ENCODE results near the gene CSRP1.

The CSRP1 gene

DNA sequence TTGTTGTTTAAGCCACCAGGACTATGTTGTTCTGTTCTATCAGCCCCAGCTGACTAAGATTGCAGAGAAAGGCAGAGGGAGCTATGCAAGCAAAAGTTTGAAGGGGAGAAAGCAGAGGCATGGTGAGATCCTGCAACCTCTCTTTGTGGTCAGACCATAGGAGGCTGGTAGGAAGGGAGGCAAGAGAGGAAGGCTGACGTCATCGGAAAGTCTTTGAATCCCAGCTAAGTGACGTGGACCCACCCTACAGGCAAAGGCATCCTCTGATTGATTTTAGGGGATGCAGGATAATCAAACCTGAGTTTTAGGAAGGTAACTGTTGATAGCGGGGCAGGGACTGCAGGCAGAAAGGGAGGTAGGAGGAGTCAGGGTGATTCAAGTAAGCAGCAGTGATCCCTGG is 62.1 kb downstream of the CSRP1 start:
- H3K9me3 Mint-ChIP-seq, result peaks cover 4% of the 10 kb centered on the region
- peaks cover 2% of the 10 kb centered on the region for H3K36me3 Mint-ChIP-seq
- no peak overlapping the region for H3K27ac Mint-ChIP-seq
- no peak overlapping the region for H3K4me3 Mint-ChIP-seq
- H3K4me1 Mint-ChIP-seq, result peaks cover 3% of the 10 kb centered on the region
- DNase-seq (ENCODE audit: low spot score in 2 of 2), result no peak
- peaks cover 14% of the 10 kb centered on the region for H3K27me3 Mint-ChIP-seq
- no peak for ATAC-seq (ENCODE audit: low read depth)

- no peak overlapping the region for H3K4me3 Mint-ChIP-seq
- H3K36me3 Mint-ChIP-seq, result peaks cover 2% of the 10 kb centered on the region
- peaks cover 3% of the 10 kb centered on the region for H3K4me1 Mint-ChIP-seq
- no peak for DNase-seq (ENCODE audit: low spot score in 2 of 2)
- ATAC-seq (ENCODE audit: low read depth), result no peak
- peaks cover 4% of the 10 kb centered on the region for H3K9me3 Mint-ChIP-seq
- peaks cover 16% of the 10 kb centered on the region for H3K27me3 Mint-ChIP-seq
- H3K27ac Mint-ChIP-seq, result no peak overlapping the region
Observed at GRCh38 chr1:201443747-201444146, 63.2 kb downstream of the CSRP1 start.

- Mint-ChIP-seq H3K9me3 (peaks cover 3% of the 10 kb centered on the region), H3K36me3 (no peaks in the 10 kb centered on the region)
Observed at GRCh38 chr1:201436969-201437368, 70.0 kb downstream of the CSRP1 start.

DNA sequence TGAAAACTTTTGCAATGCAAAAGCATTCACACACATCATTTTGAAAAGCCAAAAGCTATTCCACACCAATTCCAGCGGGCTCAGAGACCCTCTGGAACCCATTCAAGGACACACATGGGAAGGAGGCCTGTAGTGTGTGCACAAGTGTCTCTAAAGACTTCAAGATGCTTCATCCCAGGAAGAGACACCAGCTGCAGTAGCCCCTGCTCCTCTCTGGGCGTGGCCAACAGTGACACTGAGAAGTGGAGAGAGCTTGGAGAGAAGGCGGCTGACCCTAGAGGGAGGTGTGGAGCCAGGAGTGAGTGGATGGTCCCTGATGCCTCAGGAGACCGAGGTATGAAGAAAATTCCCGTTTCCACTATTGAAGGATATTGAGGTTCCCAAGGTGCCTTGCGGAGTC is 70.5 kb downstream of the CSRP1 start:
- Mint-ChIP-seq H3K9me3 (peaks cover 3% of the 10 kb centered on the region), H3K27me3 (peaks cover 20% of the 10 kb centered on the region), H3K36me3 (no peaks in the 10 kb centered on the region), H3K4me1 (peaks cover 5% of the 10 kb centered on the region), H3K27ac (no peak overlapping the region), H3K4me3 (no peak overlapping the region)
- ATAC-seq (ENCODE audit: low read depth), result no peak
- no peak for DNase-seq (ENCODE audit: low spot score in 2 of 2)

More at GRCh38 chr1:201436969-201437368, 70.0 kb downstream of the CSRP1 start:
- H3K27me3 Mint-ChIP-seq, result peaks cover 20% of the 10 kb centered on the region
- no peak overlapping the region for H3K4me3 Mint-ChIP-seq
- no peak for DNase-seq (ENCODE audit: low spot score in 2 of 2)
- no peak for ATAC-seq (ENCODE audit: low read depth)
- peaks cover 5% of the 10 kb centered on the region for H3K4me1 Mint-ChIP-seq
- H3K27ac Mint-ChIP-seq, result no peak overlapping the region

- Mint-ChIP-seq H3K27me3 (peaks cover 24% of the 10 kb centered on the region), H3K4me3 (no peak overlapping the region), H3K27ac (no peak overlapping the region), H3K4me1 (peaks cover 5% of the 10 kb centered on the region), H3K9me3 (no peaks in the 10 kb centered on the region), H3K36me3 (no peaks in the 10 kb centered on the region)
- DNase-seq (ENCODE audit: low spot score in 2 of 2) (no peak), ATAC-seq (ENCODE audit: low read depth) (no peak)
Observed at GRCh38 chr1:201434266-201434665, 72.7 kb downstream of the CSRP1 start.

- Mint-ChIP-seq H3K9me3 (no peaks in the 10 kb centered on the region), H3K27ac (no peak overlapping the region), H3K4me1 (peaks cover 5% of the 10 kb centered on the region), H3K4me3 (no peak overlapping the region), H3K36me3 (no peaks in the 10 kb centered on the region), H3K27me3 (peaks cover 24% of the 10 kb centered on the region)
- no peak for DNase-seq (ENCODE audit: low spot score in 2 of 2)
- no peak for ATAC-seq (ENCODE audit: low read depth)
Observed at GRCh38 chr1:201433609-201434008, 73.3 kb downstream of the CSRP1 start.

Data from memory B cell (primary cell).